ENCODE results near the gene NANOS1.

NANOS1 gene

DNA sequence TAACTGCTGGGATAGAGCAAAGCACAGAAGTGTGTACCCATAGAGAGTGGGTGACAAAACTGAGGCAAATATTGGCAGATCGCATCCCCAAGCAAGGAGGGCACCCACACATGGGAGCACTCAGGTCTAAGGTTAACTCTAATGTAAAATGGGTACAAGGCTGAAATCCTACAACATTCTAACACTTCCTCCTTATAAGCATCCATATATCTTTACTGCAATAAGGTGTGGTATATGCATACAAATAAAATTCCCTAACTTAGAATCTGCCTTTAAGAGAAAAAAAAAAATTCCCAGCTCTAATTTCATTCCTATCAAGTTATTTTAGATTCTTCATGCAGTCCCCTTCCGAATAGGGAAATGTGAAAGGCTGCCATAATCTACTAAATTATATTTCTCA, 32.4 kb downstream of the NANOS1 start:
- no peak for DNase-seq

DNA sequence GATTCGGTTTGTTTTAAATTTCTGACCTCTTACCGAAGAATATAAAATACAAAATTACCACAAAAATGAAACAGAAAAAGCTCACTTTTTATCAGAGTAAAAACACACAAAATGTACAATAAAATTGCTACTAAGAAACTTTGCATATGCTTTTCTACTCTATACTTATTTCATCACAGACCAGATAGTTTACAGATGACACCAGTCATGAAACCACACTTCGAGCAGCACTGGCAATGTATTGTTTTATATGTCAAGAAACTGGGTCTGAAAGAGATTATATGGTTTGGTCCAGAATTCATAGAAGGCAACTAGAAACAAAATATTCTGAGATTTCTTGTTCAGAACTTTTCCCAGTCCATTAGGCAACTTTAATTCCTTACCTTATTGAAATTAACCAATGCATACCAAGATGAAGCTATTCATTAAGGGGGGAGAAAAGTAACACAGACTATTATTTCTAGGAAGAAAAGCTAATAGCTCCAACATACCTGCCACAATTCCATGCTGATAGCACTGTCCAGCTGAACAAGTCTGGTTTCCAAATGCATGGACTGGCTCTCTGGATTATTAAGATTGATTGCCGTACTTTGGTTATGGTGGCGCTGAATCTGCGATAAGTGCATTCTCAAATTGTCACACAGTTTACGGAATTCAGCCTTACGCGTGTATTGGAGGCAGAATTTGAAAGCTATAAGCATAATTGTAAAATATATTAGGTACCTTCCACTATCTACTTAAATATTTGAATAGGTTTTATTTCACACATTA, 41.1 kb downstream of the NANOS1 start:
- DNase-seq: no peak

DNA sequence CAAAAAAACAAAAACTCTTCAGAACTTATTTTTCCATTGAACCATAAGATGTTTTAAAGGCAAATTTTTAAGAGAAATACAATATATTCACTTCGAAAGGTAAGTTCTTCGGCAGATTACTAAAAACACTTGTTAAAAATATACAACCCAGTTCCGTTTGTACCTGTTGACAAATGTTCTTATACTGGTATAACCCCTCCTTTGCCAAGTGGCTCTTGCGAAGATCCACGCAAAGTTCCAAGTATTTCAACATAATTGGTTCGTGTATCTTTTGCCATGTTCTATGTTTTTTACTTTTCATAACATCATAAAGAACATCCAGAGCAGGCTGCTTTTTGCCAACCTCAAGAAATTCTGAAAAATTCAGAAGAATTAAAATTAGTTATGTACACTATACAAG, 44.1 kb downstream of the NANOS1 start:
- no peak for DNase-seq

DNA sequence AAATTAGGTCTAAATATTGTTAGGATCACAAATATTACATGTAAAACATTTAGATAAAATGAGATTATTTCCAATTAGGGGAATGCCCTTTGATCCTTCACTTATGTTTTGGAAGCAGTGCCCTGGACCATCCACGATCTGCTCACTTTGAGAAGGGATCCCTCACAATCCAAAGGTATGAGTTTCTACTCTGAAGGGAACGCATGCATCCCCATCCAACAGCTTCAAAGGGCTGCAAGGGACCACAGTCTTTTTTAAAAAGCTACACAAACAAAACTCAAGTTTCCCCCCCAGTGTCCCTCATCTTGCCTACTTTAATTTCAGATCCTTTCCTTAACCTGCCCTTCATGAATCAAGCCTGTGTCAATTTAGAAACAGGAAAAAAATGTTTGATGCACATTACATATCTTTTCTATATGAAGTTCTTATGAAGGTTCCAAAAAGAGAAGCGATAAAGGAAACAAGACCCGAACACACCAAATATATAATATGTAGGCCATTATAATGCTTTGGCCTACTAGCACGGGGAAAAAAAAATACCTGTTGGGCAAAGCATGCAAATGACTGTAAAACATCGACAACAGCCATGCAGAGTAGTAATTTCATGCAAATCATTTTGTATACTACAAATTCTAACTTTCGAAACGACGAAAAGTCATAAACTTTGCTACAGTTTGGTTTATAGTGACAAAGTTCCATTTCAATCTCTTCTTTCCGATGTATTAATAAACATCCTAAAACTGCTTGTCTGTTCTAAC, 49.1 kb downstream of the NANOS1 start:
- no peak for DNase-seq

DNA sequence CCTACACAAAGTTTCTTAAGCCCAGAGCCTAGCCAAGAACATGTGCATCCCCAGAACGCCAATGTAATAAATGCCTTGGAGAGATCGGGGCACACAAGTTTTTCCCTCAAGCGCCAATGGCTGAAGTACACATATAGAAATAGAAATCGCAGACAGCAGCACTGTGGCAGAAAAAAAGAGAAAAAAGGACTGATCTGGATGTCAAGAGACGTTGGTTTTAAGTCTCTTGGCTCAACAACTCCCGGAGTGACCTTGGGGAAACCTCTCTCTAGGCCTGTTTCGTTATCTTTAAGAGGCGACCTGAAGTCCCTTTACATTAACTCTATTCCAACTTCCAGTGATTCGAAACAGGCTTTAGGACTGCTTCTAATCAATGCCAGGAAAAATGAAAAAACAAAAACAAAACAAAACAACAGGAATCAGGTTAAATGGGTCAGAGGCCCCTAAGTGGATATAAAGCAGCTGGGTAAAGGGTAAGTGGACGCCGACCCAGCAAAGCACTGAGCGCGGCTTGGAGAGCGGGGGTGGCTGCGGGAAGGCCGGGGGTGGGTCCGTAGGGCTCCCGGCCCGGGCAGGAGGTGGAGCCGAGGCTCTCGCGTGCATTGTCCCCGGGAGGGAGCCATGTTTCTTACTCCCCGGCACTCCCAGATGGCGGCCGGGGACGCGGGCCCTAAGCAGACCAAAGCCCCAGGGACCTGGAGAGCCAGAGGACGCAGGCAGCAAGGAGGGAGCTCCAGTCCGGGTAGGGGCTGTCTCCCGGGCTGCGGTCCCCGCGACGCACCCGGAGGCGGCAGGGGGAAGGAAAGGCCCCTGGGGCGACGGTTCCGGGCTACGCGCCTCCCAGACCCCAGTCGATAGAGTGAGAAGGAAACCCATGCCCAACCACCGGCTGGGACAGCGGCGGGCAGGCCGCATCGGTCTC, 50.3 kb downstream of the NANOS1 start:
- DNase-seq: no peak

DNA sequence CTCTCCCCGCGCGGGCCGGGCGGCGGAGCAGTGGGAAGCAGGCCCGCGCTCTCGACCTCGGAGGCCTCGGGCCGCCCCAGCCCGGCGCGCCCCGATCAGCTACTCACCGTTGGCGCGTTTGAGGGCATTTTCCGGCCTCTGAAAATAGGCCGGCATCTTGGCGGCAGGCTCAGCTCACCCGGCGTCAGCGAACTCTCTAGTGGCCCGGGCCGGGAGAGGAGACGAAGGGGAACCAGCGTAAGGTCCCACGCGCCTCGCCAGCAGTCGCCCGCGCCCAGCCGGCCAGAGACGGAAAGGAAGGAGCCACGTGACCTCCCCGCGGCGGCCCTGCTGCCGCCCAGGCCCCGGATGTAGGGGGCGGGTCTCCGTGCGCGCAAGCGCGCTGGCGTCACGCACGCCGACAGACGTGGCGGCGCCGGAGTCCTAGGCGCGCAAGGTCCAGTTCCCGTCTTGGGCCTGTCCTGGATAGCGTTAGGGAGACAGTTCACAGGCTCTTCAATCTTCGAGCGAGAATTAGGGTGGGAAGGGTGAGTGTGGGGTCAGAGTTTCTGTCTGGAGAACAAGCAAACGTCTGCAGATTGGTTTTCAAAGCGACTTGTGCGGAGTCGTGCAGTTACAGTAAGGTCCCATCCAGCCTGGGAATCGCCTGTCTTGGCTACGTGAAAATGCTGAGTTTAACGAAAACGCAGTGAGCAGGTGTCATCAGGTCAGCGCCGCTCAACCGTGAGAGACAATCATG, 51.2 kb downstream of the NANOS1 start, which contains the start of gene EIF3A:
Gene EIF3A, minus strand, starts transcription at position 297 of the 739 bp plus-strand sequence. Its CDS starts 141 bp downstream, at position 156.
- DNase-seq: peak; percentile 49

Measured in DMS 273 treated with DMSO at 0.1 percent for 48 hours (cell line).